Putamen (tissue), 1 donor: ENCODE measurements around the gene HPCAL1.
"Not testable (repeated sequence)": the region's sequence is repeated elsewhere in the genome, so short reads cannot be mapped to it uniquely, and the experiment has no call there.

Experiments used
- DNase-seq: peaks from one replicate; pipeline ENCODE4 v3.0.0-alpha.2; 2016; ENCODE audit warnings: low spot score

The HPCAL1 gene

DNA sequence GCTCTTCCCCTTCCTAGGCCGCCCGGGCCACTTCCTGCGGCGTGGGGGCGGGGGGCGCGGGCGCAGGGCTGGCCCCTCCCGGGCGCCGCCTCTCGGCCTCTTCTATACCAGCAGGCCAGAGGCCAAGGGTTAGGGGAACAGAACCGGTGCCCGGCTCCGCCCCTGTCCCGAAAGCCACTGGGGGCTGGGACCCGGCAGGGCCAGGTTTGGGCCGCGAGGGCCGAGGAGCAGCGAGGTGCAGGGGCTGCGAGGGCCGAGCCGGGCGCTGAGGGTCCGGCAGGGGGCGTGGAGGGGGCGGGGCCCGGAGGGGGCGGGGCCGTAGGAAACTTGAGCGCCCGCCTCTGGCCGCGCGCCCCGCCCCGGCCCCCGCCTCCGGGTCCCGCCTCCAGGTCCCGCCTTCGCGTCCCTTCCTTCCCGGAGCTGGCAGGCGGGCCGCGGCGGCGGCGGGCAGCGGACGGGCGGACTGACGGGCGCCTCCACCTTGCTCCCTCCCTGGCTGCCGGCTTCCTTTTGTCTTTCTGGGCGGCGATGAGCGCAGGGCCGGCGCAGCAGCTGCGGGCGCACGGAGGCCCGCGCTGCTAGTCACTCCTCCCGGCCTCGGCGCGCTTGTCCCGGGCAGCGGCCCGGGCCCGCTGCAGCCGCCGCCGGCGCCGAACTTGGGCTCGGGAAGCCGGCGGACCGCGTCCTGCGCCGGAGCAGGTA, at the start of gene HPCAL1:
TSS of gene HPCAL1 (plus strand) at position 426 of the 702 bp plus-strand sequence. CDS start 116,854 bp downstream, outside the sequence.
- DNase-seq, result peak; percentile 86

DNA sequence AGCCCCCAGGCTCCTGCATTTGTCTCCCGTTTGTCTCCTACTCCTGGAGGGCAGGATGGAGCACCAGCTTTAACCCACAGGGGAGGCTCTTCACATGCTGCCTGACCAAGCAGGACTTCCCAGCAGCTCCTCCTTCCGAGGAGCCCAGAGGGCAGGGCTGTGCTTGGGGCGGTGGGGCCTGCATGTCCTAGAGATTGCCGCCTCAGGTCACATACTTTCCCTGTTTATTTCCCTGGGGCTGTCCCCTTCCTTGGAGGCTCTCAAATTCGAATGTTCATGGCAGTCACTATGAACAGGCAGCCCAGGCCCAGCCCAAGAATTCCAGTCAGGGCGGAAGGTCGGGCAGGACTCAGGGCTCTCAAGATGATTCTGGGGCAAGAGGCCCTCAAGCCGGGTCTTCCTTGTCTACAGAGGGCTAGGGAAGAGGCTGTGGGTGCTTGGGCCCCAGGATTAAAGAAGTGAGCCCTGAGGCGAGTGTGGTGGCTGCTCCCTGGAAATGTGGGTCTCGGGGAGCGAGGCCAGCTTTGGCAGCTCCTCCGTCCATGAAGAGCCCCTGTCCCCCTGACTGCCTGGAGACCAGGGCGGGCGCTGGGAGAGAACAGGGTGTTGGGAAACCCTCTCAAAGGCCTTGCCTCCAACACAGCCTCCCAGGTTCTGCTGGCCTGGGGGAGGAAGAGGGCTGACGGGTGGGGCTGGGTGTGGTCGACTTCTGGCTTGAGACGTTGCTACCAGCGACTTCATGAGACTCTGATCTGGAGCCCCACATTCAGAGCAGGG, 48.9 kb upstream of the HPCAL1 start:
- no peak for DNase-seq

DNA sequence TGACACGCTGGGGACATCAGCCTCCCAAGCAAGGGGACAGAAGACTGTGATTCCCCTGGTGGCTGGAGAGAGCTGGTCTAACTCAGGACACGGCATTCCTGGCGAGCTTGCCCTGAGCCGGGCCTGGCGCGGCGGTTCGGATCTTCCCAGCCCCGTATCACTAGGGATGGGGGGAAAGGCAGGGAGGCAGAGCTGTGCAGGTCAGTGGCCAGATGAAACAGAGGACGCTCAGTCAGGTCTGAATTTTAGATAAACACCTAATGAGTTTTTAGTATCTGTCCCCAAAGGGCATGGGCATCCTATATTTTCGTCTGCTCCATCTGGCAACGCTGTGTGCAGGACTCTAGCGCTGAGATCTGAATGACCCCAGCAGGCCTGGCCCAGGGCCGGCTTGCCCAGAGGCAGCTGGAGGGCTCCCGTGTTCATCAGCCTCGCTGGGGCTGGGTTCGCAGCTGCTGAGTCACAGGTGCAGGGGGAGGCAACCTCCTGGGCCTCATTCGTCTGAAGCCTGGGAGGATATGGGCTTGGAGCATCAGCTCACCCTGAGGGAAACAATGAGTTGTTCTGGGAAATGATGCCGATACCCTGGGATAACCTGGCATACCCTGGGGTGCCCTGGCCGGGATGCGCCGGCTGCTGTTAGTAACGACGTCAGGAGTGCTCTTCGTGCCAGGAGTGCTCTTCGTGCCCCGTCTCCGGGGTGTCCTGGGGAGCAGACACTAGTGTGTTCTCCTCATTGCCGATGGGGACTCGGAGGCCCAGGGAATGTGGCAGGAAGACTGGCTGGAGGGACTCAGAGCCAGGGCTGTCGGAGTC, 48.1 kb upstream of the HPCAL1 start:
- DNase-seq, result no peak

DNA sequence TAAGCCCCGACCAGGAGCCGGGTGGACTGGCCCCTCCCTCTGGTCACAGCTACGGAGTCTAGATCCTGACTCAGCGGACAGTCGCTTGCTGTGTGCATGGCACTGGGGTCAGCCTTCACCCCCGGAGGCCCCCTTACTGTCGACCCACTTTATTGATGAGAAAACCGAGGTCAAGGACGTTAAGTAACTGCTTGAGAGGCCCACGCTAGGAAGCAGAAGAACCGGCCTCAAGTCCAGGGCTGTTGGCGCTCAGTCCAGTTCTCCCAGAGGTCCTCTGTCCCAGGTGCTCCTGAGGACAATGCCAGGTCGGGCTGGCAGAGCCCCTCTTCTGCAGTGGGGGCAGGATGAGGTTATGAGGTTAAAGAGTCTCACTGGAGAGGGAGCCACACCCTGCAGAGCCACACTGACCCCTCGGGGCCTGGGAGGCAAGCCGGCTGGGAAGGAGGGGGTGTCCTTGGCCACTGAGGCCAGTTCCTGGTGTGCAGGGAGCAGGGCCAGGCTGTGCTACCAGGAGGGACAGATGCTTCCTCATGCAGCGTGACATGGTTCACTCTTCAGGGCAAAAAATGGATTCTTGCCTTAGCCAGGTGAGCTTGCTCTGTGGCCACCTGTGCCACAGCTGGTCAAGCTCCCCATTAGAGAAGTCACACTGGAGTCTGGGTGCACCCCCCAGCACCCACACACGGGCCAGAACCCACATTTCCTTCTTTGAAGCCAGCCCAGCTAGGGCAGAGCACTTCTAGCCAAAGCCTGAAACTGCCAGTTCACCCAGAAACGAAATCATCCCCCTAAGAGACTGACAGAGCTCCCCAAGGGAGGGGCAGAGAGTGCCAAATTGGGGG, 47.3 kb upstream of the HPCAL1 start:
- DNase-seq, result no peak

- no peak for DNase-seq
Measured at GRCh38 chr2:10256031-10256514, 46.6 kb upstream of the HPCAL1 start.

DNA sequence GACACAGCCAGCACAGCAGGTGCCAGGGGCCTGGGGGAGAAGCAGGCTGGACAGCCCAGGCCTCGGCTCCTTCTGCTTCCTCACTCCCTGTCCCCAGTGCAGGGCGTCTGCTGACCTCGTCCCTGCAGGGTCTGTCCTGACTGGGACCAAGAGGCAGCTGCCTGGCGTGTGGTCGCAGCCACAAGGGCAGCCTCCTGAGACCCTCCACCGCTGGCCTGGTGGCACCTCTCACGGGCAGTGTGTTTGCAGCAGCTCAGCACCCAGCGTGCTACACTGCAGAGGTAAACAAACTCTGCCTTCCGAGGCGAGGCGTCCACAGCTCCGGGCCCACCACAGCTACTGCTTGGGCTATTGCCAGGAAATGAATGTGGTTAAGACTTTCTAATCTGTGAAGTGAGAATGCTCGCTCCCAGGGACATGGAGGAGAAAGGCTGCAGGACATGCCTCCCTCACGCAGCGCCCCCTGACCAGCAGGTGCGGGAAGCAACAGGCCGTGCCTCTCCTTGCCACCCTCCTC, 46.1 kb upstream of the HPCAL1 start:
- no peak for DNase-seq

DNA sequence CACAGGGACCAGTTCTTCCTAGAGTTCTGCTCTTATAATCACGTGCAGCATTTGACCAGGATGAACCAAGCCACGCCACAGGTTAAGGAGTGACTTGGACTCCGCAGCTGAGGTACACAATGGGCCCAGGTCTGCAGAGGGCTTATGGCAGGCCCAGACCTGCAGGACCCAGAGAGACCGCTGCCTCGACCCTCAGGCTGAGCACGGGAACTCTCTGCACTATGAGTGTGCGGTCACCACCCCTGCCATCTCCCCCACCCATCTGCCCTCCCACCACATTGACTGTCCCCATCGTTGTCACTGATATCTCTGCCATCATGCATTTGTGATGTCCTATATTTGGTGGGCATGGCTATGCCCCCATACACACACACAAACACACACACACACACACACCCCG, 45.7 kb upstream of the HPCAL1 start:
- DNase-seq, result no peak

- DNase-seq, result no peak
Measured at GRCh38 chr2:10257500-10258147, 45.1 kb upstream of the HPCAL1 start.

DNA sequence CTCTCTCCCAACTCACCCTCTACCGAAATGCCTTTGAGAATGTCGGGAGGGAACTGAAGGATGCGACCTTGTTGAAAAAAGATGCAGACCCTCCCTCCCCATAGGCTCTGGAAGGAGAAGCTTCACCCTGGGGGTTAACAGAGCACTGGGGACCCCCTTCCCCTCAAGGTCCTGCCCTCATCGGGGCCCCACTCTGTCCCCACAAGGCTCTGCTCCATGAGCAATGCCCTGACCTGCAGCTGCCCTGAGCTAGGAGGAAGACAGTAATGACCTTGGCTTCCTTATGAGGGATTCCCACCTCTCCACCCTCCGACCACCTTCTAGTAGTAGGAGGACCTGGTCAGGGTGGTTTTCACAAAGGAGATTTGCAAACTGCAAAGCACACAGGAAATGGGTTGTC, 44.4 kb upstream of the HPCAL1 start:
- no peak for DNase-seq

GRCh38 chr2:10258726-10259125, 44.0 kb upstream of the HPCAL1 start:
- no peak for DNase-seq

DNA sequence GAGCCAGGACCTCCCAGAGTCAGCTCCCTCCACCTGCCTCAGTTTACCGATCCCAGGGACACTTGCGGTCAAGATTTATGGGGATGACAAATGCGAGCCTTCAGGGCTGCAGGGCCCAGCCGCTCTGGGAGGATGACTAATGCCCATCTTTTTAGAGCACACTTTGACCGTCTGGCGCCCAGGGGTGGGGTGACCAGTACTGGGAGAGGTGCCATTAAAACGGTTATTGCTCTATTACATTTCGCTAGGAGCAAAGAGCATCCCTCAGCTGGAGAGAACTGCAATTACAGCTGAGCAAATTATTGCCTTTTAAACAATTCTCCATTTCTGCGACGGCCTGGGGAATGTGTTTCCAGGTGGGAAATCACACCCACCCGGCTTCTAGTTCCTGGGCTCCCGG, 42.6 kb upstream of the HPCAL1 start:
- no peak for DNase-seq

DNA sequence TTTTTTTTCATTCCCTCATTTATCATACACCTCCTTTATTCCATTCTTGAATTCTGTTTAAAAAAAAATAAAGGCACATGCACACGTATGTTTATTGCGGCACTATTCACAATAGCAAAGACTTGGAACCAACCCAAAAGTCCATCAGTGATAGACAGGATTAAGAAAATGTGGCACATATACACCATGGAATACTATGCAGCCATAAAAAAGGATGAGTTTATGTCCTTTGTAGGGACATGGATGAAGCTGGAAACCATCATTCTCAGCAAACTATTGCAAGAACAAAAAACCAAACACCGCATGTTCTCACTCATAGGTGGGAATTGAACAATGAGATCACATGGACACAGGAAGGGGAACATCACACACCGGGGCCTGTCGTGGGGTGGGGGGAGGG, 39.2 kb upstream of the HPCAL1 start:
- not testable (repeated sequence) for DNase-seq

DNA sequence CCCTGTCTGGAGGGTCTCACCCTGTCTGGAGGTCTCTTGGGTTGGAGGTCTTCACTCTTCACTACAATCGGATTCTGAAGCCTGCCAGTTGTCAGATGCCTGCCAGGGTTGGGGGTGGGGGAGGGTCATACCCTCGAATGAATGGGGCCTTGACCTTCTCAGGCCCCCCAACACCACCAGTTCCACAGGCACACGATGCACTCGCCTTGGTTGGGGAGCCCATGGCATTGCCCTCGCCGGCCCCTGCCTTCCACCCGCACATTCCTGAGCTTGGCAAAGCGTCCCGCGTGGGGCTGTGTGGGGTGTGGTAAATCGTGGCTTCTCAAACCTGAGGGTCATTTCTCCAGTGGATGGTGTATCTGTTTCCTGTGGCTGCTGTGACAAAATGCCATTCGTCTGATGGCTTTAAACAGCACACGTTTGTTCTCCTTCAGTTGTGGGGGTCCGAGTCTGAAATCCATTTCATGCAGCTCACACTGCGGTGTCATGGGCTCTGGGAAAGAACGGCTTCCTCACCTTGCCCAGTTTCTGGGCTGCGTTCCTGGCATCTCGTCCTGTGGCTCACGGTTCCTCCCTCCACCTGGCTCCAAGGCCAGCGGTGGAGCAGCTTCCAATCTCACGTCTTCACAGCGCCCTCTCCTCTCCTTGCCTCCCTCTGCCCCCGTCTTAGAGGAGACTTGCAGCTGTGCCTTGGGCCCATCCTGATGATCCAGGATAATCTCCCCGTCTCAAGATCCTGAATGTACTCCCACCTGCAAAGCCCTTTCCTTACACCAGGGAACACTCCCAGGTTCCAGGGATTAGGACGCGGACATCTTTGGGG, 38.0 kb upstream of the HPCAL1 start:
- DNase-seq, result no peak

- no peak for DNase-seq
Measured at GRCh38 chr2:10265329-10266132, 37.2 kb upstream of the HPCAL1 start.

- no peak for DNase-seq
Measured at GRCh38 chr2:10266133-10266620, 36.5 kb upstream of the HPCAL1 start.

DNA sequence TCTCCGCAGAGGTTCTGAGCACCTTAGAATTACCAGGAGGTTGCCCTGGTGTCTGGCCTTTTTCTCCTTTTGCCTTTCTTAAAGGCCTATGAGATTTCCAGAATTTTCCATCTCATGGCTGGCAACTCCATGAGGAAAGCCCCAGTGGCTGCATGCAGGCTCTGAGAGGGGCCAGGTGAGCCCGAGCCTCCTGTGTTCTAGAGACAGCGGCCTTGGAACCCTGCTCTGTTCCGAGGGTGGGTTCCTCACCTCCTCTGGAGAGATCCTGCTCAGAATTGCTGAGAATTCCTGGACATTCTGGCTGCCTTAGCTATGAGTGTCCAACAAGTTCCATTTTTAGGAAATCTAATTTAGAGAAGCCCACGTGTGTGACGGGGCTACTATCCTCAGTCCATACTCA, 35.7 kb upstream of the HPCAL1 start:
- DNase-seq, result no peak

- DNase-seq, result no peak
Measured at GRCh38 chr2:10267551-10268465, 34.9 kb upstream of the HPCAL1 start.

DNA sequence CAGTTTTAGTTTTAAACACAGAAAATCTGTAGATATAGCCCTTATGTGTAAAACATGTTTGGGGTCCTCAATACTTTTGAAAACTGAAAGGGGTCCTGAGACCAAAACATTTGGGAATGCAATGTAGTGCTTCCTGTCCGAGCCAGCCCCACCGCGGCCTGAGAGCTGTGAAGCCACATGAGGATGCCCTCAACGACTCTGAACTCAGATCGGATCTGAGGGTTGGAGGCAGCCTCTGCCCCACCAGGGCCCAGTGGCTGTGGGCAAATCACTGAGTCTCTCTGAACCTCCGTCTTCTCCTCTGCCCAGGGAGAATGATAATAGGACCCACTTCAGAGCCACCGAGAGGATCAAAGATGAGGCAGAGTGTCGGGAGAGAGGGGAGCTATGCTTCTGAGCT, 33.4 kb upstream of the HPCAL1 start:
- DNase-seq, result no peak
